HG03175 (cell line): ENCODE data around the gene BSG.

Source experiments
- ATAC-seq: cut with Tn5 transposase; IDR thresholded peaks from one replicate; pipeline ENCODE4 v1.9.1; 2021; ENCODE audit warnings: mild to moderate bottlenecking, moderate library complexity; ENCODE audit not compliant: unreplicated experiment

BSG gene

GRCh38 chr19:570937-571565, 1.3 kb upstream of the BSG start:
- ATAC-seq = no peak

DNA sequence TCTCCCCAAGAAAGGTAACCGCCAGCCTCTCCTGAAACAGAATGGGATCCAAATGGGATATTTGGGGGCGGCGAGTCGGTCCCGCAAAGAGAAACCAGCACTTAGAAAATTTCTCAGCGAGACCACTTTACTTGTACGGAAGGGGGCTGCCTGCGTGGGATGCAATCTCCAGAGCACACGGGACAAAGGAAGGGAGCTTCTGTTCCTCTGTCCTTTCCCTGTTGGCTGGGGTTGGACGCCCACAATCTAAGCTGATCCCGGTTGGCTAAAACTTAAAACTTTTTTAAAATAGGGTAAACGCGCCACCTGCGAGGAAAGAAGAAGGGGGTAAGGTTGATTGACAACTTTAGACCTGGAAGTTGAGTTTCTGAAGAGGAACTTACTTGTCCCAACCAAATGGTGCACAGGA, 826 bp upstream of the BSG start:
- no peak for ATAC-seq

GRCh38 chr19:572743-573518, 535 bp downstream of the BSG start:
- peak; percentile 16 for ATAC-seq

DNA sequence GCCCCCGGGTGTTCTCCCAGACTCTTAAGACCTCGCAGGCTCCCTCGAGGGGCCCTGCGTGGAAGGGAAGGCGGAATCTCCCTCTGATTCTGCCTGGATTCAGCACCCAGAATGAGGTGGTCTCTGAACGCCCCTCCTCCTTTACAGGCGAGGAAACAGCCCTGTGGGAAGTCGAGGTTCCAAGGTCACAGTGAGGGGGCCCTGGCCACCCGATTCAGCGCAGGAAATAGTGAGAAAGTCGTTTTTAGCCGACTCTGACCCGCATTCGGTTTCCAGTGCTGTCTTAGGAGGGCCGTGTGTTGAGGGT, 1.1 kb downstream of the BSG start:
- ATAC-seq = no peak

DNA sequence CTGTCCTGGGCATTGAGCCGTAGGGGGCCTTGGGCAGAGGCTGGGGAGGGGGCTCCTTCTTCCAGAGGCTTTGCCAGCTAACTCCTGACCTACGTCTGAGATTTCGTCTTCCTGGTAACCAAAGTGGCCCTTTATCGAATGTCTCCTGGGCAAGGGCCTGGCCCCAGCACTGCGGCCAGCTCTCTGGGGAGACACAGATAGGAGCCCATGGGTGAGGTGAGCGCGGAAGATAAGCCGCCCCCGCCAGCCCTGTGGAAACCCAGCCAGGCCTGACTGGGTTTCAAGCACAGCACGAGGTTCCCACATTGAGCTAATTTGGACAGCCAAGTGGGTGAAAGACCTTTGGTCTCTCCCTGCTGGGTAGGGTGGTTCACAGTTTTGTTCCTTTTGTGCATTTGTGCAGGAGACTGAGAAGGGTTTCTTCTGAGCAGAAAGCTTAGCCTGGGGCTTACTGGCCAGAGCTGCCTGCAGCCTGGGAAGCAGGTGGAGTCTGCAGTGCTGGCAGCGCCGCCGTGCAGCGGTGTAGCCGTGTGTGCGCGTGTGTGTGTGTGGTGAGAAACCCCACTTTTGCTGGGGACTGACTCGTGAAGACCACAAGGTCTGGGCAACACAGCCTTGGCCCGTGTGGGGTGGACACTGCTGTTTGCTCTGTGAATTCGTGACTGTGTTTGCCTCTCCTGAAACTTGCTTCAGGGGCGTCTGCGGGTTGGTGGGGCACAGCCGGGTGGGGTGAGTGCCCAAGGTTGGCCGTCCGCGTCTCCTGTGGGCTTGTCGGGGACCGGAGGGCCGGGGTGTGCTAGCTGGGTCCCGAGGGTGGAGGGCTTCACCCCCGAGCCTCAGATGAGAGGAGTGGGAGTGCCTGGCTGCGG, 2.5 kb downstream of the BSG start:
- ATAC-seq = no peak

- ATAC-seq = no peak
These were observed 3.4 kb downstream of the BSG start for GRCh38 chr19:575527-576506.

DNA sequence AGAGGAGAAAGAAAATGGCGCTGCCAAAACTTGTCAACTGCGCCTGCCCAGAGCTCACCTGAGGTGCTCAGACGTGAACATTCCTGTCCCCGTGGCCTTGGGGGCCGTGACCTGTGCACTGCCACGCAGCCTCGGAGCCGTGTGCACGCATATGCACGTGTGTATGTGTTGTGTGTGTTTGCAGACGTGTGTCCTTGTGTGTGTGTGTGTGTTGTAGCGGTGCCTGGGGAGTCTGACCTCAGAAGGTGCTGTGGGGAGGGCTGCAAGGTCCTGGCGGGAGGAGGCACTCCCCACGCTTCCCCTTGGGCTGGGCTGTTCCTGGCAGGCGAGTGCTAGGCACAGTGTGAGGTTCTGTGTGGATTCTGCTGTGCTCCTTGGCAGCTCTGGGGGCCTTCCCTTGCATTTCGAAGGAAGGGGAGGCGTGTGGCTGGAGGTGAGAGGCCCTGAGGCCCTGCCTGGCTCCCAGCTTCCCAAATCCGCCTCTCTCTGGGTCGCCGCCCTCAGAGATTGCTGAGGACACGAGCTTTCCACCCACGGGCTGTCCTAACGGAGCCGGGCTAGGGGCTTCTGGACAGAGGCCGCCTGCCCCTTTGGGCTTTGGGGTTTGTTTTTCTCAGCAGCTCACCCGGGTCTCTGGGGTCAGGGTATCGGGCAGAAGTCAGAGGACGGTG, 4.5 kb downstream of the BSG start:
- no peak for ATAC-seq

- ATAC-seq = no peak
These were observed 5.3 kb downstream of the BSG start for GRCh38 chr19:577439-578392.

DNA sequence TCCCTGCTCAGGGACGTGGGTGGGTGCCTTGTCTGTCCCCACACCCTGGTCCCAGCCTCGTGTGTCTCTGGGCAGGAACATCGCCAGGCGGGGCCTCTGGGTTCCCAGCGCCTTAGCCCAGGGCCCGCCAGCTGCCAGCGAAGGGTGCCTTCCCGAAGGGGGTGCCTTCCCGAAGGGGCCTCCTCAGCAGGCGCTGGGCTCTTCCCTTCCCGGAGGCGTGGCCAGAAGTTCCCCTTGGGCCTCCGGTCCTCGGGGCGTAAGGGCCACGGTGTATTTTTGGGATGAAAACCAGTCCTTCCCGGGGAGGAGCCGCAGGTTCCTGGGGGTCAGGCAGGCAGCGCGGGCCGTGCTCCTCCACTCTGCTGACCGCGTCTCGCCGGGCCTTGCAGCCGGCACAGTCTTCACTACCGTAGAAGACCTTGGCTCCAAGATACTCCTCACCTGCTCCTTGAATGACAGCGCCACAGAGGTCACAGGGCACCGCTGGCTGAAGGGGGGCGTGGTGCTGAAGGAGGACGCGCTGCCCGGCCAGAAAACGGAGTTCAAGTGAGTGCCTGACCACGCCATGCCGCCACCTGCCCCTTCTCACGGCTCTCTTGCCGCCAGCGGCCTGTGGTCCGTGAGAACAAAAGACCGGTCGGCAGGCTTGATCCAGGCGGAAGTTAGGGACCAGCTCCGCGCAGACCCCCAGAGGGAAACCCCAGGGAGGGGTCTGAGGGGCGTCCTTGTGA, 6.9 kb downstream of the BSG start:
- no peak for ATAC-seq

DNA sequence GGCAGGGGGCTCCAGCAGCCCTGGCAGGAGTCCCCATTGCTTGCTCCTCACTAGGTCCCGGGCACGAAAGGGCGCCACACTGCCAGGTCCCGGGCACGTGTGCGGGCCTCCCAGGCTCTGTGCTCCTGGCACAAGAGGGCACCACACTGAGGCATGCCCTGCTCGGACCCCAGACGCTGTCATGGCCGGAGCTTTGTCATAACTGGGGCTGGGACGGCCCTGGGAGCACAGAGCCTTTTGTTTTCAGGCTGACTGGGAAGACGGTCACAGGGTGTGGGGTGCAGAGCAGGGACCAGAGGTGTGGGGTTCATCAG, 7.4 kb downstream of the BSG start:
- no peak for ATAC-seq

GRCh38 chr19:580274-580835, 8.0 kb downstream of the BSG start:
- no peak for ATAC-seq

DNA sequence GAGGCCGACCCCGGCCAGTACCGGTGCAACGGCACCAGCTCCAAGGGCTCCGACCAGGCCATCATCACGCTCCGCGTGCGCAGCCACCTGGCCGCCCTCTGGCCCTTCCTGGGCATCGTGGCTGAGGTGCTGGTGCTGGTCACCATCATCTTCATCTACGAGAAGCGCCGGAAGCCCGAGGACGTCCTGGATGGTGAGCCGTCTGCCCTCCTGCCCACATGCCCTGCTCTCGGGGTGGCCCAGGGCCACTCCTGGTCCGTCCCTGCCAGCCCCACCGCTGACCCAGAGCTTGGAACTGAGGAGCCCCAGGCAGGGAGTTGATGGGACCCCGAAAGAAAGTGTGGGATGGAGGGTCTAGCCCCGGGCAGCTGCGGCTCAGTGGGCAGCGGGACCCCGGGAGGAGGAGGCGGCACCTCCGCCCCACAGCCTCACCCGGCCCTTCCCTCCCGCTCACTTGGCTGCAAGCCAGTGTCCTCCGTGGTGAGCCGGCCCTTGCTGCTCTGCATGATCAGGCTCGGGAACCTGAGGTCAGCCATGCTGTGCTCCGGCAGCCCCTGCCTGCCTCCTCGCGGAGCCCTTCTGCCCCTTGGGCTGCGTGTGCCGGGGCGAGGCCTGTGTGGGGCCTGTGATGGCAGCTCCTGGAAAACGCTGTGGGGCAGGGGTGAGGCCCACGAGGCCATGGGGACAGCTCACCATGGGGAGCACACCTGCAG, 9.2 kb downstream of the BSG start:
- no peak for ATAC-seq

GRCh38 chr19:582497-583197, 10.3 kb downstream of the BSG start:
- ATAC-seq = no peak

DNA sequence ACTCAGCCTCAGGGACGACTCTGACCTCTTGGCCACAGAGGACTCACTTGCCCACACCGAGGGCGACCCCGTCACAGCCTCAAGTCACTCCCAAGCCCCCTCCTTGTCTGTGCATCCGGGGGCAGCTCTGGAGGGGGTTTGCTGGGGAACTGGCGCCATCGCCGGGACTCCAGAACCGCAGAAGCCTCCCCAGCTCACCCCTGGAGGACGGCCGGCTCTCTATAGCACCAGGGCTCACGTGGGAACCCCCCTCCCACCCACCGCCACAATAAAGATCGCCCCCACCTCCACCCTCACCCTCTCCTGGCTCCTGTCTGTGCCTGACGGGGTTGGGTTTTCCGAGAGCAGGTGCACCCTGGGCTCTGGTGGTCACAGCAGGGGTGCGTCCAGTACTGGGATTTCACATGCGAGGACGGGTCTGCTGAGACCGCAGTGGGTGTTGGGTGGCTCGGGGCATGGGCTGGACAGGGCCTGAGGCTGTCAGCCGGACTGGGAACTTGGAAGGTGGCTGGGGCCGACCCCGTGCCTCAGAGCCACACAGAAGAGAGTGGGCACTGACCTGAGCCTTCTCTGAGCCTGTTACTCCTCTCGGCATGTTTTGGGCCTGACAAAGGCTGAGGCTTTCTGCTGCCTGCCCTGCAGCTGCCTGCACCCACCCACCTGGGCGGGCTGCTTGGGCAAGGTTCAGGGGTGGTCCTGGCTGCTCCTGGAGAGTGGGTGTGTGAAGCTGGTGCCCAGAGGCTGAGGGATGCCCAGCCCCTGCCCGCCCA, 11.0 kb downstream of the BSG start:
- ATAC-seq = no peak

GRCh38 chr19:583968-584239, 11.5 kb downstream of the BSG start:
- no peak for ATAC-seq

DNA sequence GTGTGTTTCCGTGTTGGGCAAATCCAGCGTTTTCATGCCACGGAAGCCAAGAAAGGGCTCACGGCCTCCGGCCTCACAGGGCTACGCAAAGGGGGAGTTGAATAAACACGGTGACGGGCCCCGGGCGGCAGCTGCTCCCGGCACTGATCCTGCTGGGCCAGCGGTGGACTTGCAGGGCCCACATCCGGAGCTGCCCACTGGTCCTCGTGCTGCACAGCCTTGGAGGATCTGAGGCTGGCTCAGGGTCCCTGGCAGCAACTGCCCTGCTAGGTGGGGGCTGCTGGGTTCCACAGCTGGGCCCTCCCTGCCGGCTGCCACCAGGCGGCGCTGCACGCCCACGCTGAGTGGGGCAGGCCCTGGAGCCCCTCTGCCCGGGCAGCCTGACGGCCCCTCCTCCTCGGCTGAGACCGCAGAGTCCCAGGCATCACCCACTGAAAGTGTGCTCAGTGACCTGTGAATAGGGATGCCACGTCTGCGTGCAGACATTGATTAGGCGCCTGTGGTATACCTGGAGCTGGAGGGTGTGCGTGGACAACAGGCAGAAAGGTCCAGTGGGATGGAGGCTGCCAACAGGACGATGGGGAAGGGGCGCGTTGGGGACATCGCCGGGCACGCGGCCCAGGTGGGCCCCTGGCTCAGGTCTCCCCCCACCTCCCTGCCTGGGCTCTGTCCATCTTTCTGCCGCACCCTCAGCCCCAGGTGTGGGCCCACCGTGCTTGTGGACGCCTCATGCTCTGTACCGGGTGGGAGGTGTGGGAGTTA, 12.0 kb downstream of the BSG start:
- ATAC-seq = no peak
